ENCODE measurements around the gene C16orf89.
"Not testable (repeated sequence)": the region's sequence is repeated elsewhere in the genome, so short reads cannot be mapped to it uniquely, and the experiment has no call there.

C16orf89 gene

DNA sequence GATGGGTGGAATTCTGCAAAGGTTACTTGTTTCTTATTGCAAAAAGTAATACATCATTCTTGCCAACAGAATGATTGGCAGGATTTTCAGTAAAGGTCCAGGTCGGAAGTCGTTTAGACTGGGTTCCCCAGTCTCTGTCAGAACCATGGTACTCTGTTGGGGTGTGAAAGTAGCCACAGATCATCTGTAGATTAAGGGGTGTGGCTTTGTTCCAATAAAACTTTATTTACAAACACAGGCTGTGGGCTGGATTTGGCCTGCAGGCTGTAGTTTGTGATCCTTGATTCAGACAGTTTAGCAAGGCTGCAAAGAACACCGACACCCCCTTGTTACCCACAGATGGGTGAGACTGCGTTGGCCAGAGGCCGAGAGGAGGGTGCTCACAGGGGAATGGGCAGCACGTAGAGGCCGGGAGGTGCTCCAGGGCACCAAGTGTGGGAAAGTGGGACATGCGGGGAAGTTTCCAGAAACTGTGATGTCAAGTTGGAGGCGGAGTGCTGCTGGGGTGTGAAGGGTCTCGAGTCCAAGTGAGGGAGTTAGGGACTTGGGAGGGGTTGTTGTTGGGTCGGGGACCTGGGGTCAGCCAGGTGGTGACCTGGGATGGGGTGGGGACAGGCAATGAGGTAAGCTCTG, 18.5 kb upstream of the C16orf89 start:
- DNase-seq, result not testable (repeated sequence)

DNA sequence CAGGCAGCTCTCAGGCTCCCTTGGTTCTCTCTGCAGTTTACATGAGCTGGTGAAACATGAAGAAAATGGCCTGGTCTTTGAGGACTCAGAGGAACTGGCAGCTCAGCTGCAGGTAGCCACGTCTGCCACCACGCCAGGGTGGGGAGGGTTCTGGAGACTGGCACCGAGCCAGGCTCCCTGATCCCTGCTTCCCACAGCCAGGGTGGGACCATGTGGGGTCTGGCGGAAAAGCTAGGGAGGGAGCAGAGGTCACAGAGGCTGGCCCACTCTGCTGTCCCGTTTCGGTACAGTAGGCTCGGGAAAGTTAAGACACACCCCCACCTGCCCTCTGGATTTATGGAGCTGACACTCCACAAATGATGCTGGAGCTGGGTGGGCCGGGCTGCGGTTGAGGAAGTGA, 17.9 kb upstream of the C16orf89 start:
- not testable (repeated sequence) for DNase-seq

DNA sequence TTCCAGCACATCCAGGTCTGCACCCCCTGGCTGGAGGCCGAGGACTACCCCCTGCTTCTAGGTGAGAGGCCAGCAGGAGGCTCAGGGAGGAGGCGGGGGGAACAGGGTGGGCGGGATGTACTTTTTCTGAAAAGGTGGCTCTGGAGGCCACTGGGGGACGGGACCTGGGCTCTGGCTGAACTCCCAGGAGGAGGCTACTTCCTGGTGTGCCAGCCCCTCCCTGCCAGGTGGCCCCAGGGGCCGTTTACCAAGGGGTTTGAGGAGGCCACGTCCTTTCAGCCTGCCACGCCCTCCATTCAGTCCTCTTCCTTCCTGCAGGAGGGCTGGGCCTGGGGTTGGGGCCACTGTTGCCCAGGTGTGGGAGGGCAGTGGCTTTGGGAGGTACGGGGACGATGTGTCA, 15.2 kb upstream of the C16orf89 start:
- DNase-seq, result not testable (repeated sequence)

DNA sequence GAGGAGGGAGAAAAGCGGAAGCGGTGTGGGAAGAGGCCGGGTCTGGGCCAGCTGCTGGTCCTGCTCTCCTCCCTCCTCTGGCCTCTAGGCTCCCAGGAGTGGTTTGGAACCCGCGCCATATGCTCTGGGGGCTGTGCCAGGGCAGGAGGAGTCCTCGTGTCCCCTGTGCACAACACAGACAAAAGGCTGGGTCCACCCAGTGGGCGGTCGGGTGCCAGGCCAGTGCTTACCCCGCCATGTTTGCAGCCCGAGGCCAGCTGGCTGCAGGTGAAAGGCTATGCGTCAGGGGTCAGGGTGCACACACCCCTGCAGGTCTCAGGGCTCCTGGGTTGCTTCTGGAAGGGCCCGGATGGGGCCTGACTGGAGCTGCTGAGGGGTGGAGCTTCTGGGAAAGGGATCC, 14.7 kb upstream of the C16orf89 start:
- DNase-seq, result not testable (repeated sequence)

DNA sequence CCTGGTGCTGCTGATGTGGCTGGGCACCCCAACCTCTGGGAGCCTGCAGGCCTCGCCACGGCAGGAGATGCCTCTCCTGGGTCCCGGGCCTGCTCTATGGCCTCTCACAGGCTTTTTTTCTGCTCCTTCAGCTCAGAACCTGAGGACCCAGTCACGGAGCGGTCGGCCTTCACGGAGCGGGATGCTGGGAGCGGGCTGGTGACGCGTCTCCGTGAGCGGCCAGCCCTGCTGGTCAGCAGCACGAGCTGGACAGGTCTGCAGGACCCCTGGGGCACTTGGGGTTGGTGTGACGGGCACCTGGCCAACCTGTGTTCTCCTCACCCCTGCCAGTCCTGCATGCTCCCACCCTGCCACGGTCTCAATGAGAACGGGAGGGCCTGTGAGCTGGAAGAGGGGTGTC, 12.9 kb upstream of the C16orf89 start:
- DNase-seq, result no peak

DNA sequence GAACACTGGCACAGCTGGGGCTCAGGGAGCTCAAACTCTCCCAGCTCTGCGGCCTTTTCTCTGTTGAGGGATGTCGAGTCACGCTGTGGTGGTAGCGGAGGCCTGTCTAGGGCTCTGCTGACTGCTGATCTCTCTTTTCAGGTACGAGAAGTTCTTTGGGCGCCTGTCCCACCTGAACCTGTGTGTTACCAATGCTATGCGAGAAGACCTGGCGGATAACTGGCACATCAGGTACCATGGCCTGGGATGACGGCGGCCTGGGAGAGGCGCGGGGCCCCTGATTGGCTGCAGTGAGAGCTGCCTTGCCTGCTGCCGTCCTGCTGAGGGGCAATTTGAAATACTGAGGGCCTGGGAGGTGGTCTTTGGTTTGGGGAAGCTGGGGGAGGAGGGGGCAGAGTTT, 11.5 kb upstream of the C16orf89 start:
- no peak for DNase-seq

DNA sequence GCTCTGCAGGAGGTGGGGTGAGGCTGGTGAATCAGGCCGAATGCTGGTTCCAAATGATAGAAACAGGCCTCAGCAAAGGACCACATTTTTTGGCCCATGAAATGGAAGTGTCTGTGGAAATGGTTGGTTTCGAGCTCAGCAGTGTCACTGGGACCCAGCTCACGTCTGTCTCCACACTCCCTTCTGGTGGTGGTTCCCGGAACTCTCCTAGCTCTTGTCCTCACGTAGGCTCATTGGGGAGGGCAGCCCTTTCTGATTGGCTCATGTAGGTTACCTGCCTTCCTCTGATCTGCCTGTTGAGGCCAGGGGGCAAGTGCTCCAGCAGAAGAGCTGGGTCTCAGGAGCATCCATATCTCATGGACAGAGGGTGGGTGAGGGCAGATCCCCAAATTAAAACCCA, 9.9 kb upstream of the C16orf89 start:
- no peak for DNase-seq

DNA sequence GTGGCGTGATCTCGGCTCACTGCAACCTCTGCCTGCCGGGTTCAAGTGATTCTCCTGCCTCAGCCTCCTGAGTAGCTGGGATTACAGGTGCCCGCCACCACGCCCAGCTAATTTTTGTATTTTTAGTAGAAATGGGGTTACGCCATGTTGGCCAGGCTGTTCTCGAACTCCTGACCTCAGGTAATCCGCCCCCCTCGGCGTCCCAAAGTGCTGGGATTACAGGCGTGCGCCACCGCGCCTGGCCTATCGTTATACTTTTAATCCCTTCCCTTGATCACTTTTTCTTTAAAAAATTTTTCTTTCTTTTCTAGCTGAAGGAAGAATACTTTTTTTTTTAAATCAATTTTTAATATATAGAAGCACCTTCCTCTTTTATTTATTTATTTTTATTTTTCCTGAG, 8.0 kb upstream of the C16orf89 start:
- DNase-seq, result not testable (repeated sequence)

DNA sequence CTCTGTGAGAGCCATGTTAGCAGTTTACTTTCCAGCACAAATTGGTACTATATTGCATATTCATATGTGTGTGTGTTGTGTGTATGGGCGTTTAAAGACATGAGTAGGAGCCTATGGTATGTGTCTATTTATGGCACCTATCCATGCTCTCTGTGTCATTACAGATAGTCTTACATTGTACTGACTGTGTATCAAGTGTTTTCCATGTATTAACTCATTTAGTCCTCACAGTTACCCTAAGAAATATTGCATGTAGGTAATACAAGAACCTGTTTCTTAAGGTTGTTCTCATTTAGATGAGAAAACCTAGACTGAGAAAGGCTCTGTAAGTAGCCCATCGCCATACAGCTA, 7.5 kb upstream of the C16orf89 start:
- DNase-seq, result no peak

DNA sequence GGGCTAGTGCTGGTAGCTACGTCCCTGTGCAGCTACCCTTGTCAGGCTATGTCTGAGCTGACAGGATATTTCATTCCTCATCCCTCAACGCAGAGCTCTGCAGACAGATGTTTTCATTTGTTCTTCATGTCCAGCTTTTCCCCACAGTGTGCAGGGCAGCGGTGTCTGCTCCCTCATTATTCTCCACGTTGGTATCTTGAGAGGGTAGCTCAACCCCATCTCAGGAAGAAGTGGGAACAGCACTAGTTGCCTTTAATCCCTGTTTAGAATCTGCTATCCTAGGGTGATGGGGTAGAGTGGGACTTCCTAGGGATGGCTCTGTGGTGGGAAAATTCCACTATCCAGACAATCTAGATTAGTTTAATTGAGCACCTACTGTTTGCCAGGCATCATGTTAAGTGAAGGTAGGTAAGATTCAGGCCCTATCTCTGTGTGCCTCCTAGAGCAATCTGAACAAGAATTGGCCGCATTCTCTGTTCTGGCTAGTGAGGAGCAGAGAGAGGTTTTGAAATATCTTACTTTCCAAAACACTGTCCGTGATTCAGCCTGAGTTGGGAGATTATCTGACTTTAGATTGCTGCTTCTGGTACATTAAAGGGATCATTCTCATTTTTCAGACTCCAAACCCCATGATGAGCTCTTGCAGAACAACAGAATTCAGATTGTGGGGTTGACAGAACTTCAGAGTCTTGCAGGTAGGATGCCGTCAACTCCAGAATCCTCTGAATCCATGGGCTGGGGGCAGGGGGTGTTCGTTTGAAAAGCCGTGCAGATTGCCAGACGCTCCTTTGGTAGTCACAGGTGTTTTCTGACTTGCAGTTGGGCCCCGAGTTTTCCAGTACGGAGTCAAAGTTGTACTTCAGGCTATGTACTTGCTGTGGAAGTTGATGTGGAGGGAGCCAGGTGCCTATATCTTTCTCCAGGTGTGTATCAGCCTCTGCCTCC, 6.8 kb upstream of the C16orf89 start:
- no peak for DNase-seq

DNA sequence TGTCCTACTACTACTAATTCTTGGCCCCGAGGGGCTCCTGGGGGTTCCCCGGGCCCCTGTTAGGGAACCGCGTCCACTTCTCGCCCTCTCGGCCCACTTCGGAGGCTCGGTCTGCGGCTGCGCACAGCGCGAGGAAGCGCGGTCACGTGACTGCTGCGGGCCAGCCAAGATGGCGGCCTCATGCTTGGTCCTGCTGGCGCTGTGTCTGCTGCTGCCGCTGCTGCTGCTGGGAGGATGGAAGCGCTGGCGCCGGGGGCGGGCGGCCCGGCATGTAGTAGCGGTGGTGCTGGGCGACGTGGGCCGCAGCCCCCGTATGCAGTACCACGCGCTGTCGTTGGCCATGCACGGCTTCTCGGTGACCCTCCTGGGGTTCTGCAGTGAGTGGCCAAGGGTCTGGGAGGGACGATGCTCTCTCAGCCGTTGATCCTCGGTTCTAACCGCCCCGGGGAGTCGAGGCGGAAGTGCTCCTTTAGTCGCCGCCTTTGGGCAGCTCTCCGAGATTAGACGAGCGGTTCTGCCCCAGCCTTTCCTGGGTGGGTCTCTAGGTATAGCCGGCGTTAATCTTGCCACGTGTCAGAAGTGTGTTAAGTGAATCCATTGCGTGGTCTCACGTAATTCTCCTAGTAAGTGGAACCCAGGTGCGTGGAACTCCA, 6.1 kb upstream of the C16orf89 start, which contains the start of gene ALG1:
Gene ALG1 (plus strand): TSS at position 163 of the 653 bp plus-strand sequence. CDS start 7 bp downstream, at position 170.
- DNase-seq, result peak; percentile 59 to 67

DNA sequence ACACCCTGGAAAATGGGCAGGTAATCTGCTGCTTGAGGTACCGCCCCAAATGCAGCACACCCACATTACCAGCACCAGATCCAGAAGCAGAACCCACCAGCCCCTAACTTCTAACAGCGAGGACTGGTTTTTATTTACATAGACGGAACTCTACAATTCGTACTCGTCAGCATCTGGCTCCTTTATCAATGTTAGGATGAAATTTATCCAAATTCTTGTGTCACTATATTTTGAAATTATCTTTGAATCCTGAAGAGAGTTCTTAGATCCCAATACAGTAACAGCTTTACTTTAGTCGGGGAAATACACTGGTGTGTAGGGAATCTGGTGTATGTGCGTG, 5.6 kb upstream of the C16orf89 start:
- no peak for DNase-seq

DNA sequence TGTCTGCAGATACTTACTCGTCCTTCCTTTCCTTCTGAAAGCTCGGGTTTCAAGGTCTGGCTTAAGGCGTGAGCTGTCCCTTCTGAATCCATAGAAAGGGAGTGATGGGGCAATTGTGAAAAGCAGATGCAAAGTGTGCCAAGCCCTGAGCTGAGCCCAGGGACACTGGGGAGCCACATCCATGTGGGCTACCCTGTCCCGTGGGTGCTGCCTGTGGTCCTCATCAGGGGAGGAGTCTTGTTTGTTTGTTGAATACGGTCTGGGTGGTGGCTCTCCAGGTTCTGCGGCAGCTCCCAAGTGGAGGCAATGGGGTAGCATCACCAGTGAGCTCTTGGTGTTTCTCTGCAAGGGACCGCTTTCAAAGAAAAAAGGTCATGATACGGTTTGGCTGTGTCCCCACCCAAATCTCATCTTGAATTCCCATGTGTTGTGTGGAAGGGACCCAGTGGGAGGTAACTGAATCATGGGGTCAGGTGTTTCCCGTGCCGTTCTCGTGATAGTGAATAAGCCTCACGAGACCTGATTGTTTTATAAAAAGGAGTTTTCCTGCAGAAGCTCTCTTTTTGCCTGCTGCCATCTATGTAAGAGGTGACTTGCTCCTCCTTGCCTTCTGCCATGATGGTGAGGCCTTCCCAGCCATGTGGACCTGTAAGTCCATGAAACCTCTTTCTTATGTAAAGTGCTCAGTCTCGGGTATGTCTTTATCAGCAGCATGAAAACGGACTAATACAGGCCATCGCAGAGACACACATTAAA, 4.9 kb upstream of the C16orf89 start:
- DNase-seq, result no peak

DNA sequence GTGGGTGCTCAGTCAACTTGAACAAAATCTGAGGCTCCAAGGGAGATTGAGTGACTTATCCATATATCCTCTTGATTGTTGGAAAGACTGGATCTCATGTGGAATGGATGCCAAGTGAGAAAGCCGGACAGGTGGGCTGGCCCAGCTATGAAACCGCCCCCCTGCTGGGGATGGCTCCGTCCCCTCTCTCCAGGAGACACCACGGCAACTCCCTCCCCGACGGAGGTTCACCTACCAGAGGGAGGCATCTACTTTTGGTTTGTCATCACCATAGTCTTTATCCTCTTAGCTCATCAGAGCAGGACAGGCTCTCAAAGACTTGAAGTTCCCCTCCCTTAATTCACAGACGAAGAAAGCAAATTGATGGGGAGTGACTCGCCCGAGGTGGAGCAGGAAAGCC, 4.1 kb upstream of the C16orf89 start:
- no peak for DNase-seq

DNA sequence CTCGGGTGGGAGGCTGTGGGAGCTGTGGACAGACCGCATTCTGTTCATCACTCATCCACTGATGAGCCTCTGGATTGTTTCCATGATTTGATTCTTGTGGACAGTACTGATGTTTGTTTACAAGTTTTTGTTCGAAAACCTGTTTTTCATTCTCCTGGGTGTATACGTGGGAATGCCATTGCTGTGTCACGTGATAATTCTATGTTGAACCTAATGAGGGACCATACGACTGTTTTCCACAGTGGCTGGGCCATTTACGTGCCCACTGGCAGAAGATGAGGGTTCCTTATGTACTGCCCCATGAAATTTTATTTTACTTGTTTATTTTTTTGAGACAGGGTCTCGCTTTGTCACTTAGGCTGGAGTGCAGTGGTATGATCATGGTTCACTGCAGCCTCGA, 3.3 kb upstream of the C16orf89 start:
- no peak for DNase-seq

DNA sequence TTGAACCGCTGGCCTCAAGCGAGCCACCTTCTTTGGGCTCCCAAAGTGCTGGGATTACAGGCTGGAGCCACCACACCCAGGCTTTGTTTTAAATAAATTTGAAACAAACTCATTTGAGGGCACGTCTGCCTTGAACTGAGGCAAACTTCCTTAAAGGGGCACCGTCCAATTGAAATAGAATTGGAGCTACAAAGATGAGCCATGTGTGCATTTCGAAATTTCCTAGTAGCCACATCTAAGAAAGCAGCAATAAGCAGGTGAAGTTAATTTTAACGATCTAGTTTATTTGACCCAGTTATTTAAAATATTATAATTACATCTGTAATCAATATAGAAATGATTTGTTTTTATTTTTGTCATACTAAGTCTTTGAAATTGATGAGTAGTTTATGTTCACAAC, 755 bp upstream of the C16orf89 start:
- DNase-seq, result no peak

DNA sequence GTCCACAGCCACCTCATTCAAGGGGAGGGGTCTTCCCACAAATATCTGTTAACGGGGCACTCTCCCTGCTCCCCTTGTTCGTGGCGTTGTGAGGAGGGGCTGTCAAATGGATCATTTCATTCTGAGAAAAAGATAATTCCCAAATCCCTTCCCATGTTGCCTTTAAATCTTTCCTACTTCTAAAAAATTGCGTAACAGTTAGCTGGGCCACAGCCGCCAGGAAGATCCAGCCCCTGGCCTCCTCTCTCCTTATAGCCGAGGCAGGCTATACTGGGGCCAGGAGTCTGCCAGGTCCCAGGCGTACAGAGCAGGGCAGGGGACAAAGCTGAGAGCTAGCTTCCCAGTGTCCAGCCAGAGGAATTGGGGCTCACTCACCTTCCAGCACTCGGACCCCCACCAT, 430 bp downstream of the C16orf89 start:
- no peak for DNase-seq

DNA sequence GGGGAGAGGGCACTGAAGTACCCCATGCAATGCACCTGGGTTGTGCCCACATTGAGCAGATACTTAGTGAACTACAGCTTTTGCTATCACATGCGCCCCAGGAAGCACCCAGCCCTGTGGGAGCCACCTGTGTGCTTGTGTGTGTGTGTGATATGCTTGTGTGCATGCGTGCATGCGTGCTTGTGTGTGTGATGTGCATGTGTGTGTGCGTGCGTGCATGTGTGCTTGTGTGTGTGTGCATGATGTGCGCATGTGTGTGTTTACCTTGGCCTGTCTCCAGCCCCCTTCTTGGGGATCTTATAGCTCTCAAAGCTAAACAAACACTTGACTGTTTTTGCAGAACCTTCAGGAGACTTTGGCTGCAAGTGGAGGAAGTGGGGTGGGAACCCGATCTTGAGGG, 841 bp downstream of the C16orf89 start:
- no peak for DNase-seq

DNA sequence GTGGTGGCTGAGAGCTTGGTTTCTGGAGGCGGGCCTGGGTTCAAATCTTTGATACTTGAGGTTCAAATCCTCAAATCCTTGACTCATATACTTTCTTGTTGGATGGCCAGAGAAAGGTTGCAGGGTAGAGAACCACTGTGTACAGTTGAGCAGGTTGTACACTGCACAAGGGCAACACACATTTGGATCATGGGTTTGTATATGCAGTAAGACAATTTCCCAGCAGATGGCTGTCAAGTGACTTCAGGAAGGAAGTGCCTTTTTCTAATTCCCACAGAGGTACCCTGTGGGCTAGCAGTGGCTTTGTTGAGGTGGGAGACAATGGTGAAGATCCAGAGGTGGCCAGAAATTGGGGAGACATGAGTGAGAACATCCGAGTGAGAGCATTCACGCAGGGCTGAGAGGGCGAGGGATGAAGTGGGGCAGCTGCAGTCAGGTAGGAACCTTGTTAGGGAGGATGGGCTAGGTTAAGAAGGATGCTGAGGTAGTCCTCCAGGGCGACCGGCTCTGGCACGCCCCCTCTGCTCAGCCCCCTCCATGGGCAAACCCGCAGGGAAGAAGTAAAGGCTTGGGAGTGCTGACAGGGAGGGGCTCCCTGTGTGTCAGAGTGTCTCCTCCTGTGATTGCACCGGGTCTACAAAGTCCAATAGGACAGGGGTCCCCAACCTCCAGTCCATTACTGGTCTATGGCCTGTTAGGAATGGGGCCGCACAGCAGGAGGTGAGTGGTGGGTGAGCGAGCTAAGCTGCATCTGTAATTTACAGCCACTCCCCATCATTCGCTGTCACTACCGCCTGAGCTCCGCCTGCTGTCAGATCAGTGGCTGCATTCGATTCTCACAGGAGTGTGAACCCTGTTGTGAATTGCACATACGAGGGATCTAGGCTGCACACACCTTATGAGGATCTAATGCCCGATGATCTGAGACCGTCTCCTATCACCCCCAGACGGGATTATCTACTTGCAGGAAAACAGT, 2.7 kb downstream of the C16orf89 start:
- no peak for DNase-seq

DNA sequence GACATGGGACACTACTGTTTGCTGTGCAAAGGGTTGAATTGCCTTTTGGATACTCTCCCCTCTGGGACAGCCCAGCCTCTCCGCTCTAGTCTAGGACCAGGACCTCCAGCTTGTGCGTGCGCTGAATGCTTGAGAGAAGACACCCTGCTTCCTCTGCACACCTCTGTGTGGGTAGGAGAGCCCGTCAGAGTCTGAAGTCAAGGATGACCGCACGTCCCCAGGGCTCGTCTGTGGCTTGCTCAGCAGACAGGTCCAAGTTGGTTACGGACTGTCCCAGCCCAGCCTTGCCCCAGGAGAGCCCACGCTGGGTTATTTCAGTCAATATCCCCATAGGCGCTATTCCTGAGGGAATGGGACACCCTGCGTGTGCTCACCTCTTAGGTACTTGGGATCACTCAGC, 3.7 kb downstream of the C16orf89 start:
- DNase-seq, result no peak

DNA sequence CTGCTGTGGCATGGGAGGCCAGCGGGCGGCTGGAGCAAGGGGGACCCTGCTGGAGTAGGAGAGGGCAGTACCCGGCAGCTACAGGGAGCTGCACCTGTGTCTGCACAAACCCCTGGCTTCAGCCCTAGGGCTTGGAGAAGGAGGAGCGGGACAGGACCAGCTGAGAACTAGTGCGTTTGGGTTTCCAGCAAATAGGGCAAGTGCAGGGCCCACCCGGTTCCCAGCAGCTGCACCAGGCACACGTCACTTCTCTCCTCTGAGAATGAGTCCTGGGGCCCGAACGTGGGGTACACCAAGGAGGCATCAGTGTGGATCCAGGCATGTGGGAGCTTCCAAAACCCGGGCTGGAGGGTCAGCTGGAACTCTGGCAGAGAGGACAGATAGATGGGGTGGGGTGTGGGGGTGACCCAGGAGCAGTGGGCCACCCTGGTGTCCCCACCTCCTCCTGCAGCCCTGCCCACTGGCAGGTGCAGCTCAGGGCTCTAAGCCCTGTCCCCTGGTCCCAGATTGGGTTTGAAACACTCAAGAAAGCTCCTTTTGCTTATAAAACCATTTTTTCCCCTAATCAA, 5.6 kb downstream of the C16orf89 start:
- DNase-seq, result no peak

Data from bone marrow (tissue), 2 donors.